Measurements from ENCODE around the gene TPCN2.

TPCN2 gene

GRCh38 chr11:69114811-69115523 is 66.2 kb downstream of the TPCN2 start:
- DNase-seq = no peak

GRCh38 chr11:69115586-69116560 is 67.1 kb downstream of the TPCN2 start:
- no peak for DNase-seq

- no peak for DNase-seq
Measured at GRCh38 chr11:69116671-69117070, 67.9 kb downstream of the TPCN2 start.

- DNase-seq = no peak
Measured at GRCh38 chr11:69119190-69119589, 70.5 kb downstream of the TPCN2 start.

GRCh38 chr11:69120096-69120875 is 71.6 kb downstream of the TPCN2 start:
- DNase-seq = no peak

- no peak for DNase-seq
Measured at GRCh38 chr11:69121021-69121420, 72.3 kb downstream of the TPCN2 start.

GRCh38 chr11:69121621-69122325 is 73.0 kb downstream of the TPCN2 start:
- no peak for DNase-seq

GRCh38 chr11:69122326-69122629 is 73.5 kb downstream of the TPCN2 start:
- no peak for DNase-seq

GRCh38 chr11:69122630-69123431 is 74.1 kb downstream of the TPCN2 start:
- DNase-seq = no peak

- no peak for DNase-seq
Measured at GRCh38 chr11:69123593-69124545, 75.1 kb downstream of the TPCN2 start.

GRCh38 chr11:69125861-69126260 is 77.1 kb downstream of the TPCN2 start:
- DNase-seq = no peak

GRCh38 chr11:69126286-69126685 is 77.6 kb downstream of the TPCN2 start:
- DNase-seq = no peak

- no peak for DNase-seq
Measured at GRCh38 chr11:69127081-69127850, 78.5 kb downstream of the TPCN2 start.

- no peak for DNase-seq
Measured at GRCh38 chr11:69127884-69128283, 79.2 kb downstream of the TPCN2 start.

GRCh38 chr11:69129053-69129452 is 80.3 kb downstream of the TPCN2 start:
- no peak for DNase-seq

GRCh38 chr11:69129647-69130046 is 80.9 kb downstream of the TPCN2 start:
- DNase-seq = no peak

GRCh38 chr11:69130654-69131053 is 81.9 kb downstream of the TPCN2 start:
- no peak for DNase-seq

- no peak for DNase-seq
Measured at GRCh38 chr11:69131121-69131566, 82.4 kb downstream of the TPCN2 start.

GRCh38 chr11:69131644-69132300 is 83.0 kb downstream of the TPCN2 start:
- no peak for DNase-seq

All from NCI-H2227 treated with DMSO at 0.1 percent for 48 hours (cell line).